ENCODE data around the gene KLF5.
"Not testable (repeated sequence)": the region's sequence is repeated elsewhere in the genome, so short reads cannot be mapped to it uniquely, and the experiment has no call there.

The KLF5 gene

GRCh38 chr13:73058736-73059459 is at the start of gene KLF5:
TSS of gene KLF5 (plus strand) at chr13:73059005. CDS start at chr13:73059328, 323 bp downstream.
- in situ Hi-C loops (cut with MboI; ENCODE audit: low sequenced_read_pairs) = no loop called here

GRCh38 chr13:73011751-73012150 is 47.1 kb upstream of the KLF5 start:
- in situ Hi-C loops (cut with MboI; ENCODE audit: low sequenced_read_pairs) = no loop called here

GRCh38 chr13:73015805-73016204 is 43.0 kb upstream of the KLF5 start:
- in situ Hi-C loops (cut with MboI; ENCODE audit: low sequenced_read_pairs) = no loop called here

- in situ Hi-C loops (cut with MboI; ENCODE audit: low sequenced_read_pairs) = no loop called here
Measured at GRCh38 chr13:73018336-73018735, 40.5 kb upstream of the KLF5 start.

- in situ Hi-C loops (cut with MboI; ENCODE audit: low sequenced_read_pairs) = no loop called here
Measured at GRCh38 chr13:73025217-73026012, 33.4 kb upstream of the KLF5 start.

- in situ Hi-C loops (cut with MboI; ENCODE audit: low sequenced_read_pairs) = no loop called here
Measured at GRCh38 chr13:73034901-73035300, 23.9 kb upstream of the KLF5 start.

GRCh38 chr13:73035660-73036059 is 23.1 kb upstream of the KLF5 start:
- in situ Hi-C loops (cut with MboI; ENCODE audit: low sequenced_read_pairs) = no loop called here

- in situ Hi-C loops (cut with MboI; ENCODE audit: low sequenced_read_pairs) = no loop called here
Measured at GRCh38 chr13:73036566-73036965, 22.2 kb upstream of the KLF5 start.

- in situ Hi-C loops (cut with MboI; ENCODE audit: low sequenced_read_pairs) = no loop called here
Measured at GRCh38 chr13:73038064-73038463, 20.7 kb upstream of the KLF5 start.

GRCh38 chr13:73039201-73040108 is 19.4 kb upstream of the KLF5 start:
- in situ Hi-C loops (cut with MboI; ENCODE audit: low sequenced_read_pairs) = no loop called here

- in situ Hi-C loops (cut with MboI; ENCODE audit: low sequenced_read_pairs) = no loop called here
Measured at GRCh38 chr13:73040484-73040883, 18.3 kb upstream of the KLF5 start.

- in situ Hi-C loops (cut with MboI; ENCODE audit: low sequenced_read_pairs) = no loop called here
Measured at GRCh38 chr13:73040968-73041596, 17.7 kb upstream of the KLF5 start.

GRCh38 chr13:73045031-73045430 is 13.8 kb upstream of the KLF5 start:
- in situ Hi-C loops (cut with MboI; ENCODE audit: low sequenced_read_pairs) = no loop called here

GRCh38 chr13:73048615-73049014 is 10.2 kb upstream of the KLF5 start:
- in situ Hi-C loops (cut with MboI; ENCODE audit: low sequenced_read_pairs) = not testable (repeated sequence)

- in situ Hi-C loops (cut with MboI; ENCODE audit: low sequenced_read_pairs) = no loop called here
Measured at GRCh38 chr13:73054712-73055111, 4.1 kb upstream of the KLF5 start.

GRCh38 chr13:73055813-73056564 is 2.8 kb upstream of the KLF5 start:
- in situ Hi-C loops (cut with MboI; ENCODE audit: low sequenced_read_pairs) = no loop called here

GRCh38 chr13:73056565-73056962 is 2.2 kb upstream of the KLF5 start:
- in situ Hi-C loops (cut with MboI; ENCODE audit: low sequenced_read_pairs) = no loop called here

GRCh38 chr13:73057284-73058063 is 1.3 kb upstream of the KLF5 start:
- in situ Hi-C loops (cut with MboI; ENCODE audit: low sequenced_read_pairs) = no loop called here

GRCh38 chr13:73058064-73058313 is 816 bp upstream of the KLF5 start:
- in situ Hi-C loops (cut with MboI; ENCODE audit: low sequenced_read_pairs) = no loop called here

- in situ Hi-C loops (cut with MboI; ENCODE audit: low sequenced_read_pairs) = no loop called here
Measured at GRCh38 chr13:73058432-73058735, 421 bp upstream of the KLF5 start.

Measured in HL-60/S4 (cell line).